IPS-20b (cell line): ENCODE results near the gene AGBL5.
A peak's percentile ranks its signal among the peaks of the same experiment; 100 is the strongest.

Experiments used
- H3K27ac ChIP-seq: one replicate; pipeline ENCODE4 v1.5.1; 2013; ENCODE audit warnings: low read length
- H3K27me3 ChIP-seq: 2 replicates; pipeline ENCODE4 v1.6.1; 2013; ENCODE audit warnings: mild to moderate bottlenecking, low read length, inconsistent platforms; ENCODE audit not compliant: insufficient read depth
- H3K36me3 ChIP-seq: 2 replicates; pipeline ENCODE4 v1.6.1; 2013; ENCODE audit warnings: low read depth, mild to moderate bottlenecking, inconsistent platforms, low read length, moderate library complexity; ENCODE audit not compliant: insufficient read depth
- H3K4me1 ChIP-seq: 2 replicates; pipeline ENCODE4 v1.6.1; 2013; ENCODE audit warnings: mild to moderate bottlenecking, control low read depth, inconsistent platforms, low read length, moderate library complexity; ENCODE audit not compliant: insufficient read depth
- H3K4me3 ChIP-seq: 2 replicates; pipeline ENCODE4 v1.5.1; 2013; ENCODE audit warnings: mild to moderate bottlenecking, low read length, inconsistent platforms
- H3K9ac ChIP-seq: 2 replicates; pipeline ENCODE4 v1.6.1; 2013; ENCODE audit warnings: low read depth, mild to moderate bottlenecking, inconsistent platforms, low read length, moderate library complexity
- H3K9me3 ChIP-seq: 2 replicates; pipeline ENCODE4 v1.6.1; 2013; ENCODE audit warnings: mild to moderate bottlenecking, low read depth, low read length, inconsistent platforms; ENCODE audit not compliant: insufficient read depth

AGBL5 gene

DNA sequence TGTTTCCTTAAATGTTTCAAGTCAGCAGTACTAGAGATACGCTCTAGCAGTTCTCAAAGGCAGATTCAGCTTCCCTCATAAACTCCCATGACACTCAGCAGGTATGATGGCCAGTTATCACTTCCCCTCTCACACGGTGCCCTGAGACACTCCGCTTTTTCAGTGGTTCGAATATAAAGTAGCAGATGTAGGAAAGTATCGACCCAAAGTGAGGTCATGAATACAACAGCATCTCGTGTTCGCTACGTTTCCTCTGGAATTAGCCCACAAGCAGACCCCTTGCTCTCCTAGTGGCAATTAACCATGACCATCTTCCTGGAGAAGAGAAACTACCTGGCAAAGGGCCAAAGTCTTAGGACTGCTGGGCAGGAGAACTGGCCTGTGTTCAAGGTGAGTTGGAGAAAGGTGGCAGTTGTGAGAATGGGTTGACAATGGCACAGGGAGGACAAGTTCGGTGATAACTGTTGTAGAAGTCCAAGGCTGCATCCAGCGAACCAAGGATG is 9.3 kb upstream of the AGBL5 start:
- Histone ChIP-seq H3K4me3 (no peak overlapping the region), H3K9me3 (no peaks in the 10 kb centered on the region), H3K27me3 (no peaks in the 10 kb centered on the region), H3K9ac (no peak overlapping the region), H3K27ac (no peak overlapping the region), H3K36me3 (peaks cover 61% of the 10 kb centered on the region), H3K4me1 (no peaks in the 10 kb centered on the region)

DNA sequence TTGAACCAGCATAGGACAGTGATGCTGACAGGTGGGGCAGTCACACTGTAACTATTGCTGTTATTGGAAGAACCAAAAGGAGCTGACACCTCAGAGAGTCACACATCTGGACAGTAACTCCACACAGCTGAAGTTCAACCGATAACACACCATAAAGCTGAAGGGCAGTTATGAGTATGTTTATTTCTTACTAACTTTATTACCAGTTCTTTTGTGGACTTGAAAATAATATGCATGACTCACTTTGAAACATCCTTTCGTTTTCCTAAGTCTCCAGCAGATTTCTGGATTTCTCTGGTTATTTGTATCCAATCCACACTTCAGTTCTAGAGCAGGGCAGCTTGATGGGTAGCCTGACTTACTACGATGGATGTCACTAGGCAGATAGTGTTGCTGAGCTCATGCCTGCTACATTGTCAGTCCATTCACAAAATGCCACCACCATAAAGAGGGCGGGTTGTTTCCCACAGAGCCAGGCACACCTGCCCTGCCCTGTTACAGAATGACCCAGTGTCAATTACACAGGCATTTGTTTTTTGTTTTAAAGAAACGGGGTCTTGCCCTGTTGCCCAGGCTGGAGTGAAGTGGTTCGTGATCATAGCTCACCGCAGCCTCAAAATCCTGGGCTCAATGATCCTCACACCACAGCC is 8.4 kb upstream of the AGBL5 start:
- Histone ChIP-seq H3K27me3 (no peaks in the 10 kb centered on the region), H3K36me3 (peaks cover 52% of the 10 kb centered on the region), H3K9me3 (no peaks in the 10 kb centered on the region), H3K4me1 (no peaks in the 10 kb centered on the region), H3K9ac (no peak overlapping the region), H3K27ac (no peak overlapping the region), H3K4me3 (no peak overlapping the region)

DNA sequence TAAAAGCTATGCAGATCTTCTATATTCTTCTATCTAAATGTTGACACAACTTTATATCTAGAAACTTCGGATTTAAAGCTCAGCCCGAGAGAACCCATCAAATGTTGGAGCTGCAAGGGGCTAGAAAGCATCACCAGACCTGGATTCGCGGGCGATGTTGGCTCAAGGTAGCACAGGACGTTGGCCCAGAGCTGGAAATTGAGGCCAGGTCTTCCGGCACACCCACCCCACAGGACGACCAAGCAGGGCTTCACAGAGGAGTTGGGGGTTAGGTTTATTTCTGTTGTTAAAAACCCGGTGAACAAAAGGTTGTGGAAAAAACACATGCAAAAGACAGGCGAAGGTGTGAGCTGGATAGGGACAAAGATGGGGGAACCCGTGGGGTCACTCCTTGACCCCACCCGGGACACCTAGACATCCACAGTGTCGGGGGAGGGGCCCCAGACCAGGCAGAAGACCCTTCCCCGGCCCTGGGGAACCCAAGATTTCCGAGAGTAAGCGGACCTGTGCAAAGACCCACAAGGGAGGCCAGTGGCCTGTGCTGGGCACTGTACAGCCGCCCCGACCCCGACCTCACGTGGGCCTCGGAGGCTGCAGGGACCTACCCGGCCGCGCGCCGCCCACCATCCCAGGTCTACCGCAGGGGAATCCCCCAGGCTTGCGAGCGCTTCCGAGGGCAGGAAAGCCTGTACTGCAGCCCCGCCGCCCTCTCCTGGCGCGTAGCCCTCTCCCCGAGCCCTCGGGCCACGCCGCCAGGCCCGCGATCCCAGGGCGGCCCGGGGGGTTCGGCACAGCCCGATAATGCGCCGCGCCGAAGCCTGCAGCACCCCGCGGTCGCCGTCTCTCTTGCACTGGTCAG is 1.8 kb upstream of the AGBL5 start:
- H3K27ac ChIP-seq: no peak overlapping the region

DNA sequence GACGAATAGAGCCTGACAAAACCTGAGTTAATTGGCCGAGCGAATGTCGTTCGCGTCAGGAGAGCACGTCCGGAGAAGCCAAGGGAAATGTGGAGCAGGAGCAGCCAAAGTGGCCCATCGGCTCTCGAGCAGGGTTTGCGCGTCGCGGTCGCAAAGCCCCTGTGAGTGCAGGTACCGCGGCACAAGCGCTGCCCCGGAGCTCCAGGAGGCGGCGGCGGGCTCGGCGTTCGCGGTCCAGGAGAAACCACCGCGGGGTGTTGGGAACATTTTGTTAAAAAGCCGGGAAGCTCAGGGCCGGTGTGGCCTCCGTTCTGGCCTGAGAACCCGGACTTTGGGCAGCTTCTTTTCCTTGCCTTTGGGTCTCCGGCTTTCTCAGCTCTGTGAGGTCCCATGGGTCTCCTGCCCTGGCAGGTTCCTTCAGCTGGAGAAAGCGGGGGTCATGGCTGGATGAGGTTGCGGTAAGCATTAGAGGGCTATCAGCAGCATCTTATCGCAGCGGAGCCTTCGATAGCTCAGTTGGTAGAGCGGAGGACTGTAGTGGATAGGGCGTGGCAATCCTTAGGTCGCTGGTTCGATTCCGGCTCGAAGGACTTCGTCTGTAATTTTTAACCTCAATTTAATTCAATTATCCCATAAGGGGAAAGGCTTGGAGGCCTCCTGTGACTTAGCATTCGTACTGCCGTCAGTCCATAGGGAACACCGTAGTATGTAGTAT is 1.0 kb upstream of the AGBL5 start:
- H3K9ac ChIP-seq: peak overlapping the region; percentile 80
- no peak overlapping the region for H3K27ac ChIP-seq
- peaks cover 21% of the 10 kb centered on the region for H3K36me3 ChIP-seq
- peak overlapping the region; percentile 73 for H3K4me3 ChIP-seq
- H3K4me1 ChIP-seq: no peaks in the 10 kb centered on the region
- no peaks in the 10 kb centered on the region for H3K27me3 ChIP-seq
- no peaks in the 10 kb centered on the region for H3K9me3 ChIP-seq

More for the DNA sequence above, 1.8 kb upstream of the AGBL5 start:
- no peaks in the 10 kb centered on the region for H3K27me3 ChIP-seq
- H3K4me3 ChIP-seq: peak overlapping the region; percentile 73
- peak overlapping the region; percentile 80 for H3K9ac ChIP-seq
- peaks cover 13% of the 10 kb centered on the region for H3K36me3 ChIP-seq
- no peaks in the 10 kb centered on the region for H3K4me1 ChIP-seq
- no peaks in the 10 kb centered on the region for H3K9me3 ChIP-seq

DNA sequence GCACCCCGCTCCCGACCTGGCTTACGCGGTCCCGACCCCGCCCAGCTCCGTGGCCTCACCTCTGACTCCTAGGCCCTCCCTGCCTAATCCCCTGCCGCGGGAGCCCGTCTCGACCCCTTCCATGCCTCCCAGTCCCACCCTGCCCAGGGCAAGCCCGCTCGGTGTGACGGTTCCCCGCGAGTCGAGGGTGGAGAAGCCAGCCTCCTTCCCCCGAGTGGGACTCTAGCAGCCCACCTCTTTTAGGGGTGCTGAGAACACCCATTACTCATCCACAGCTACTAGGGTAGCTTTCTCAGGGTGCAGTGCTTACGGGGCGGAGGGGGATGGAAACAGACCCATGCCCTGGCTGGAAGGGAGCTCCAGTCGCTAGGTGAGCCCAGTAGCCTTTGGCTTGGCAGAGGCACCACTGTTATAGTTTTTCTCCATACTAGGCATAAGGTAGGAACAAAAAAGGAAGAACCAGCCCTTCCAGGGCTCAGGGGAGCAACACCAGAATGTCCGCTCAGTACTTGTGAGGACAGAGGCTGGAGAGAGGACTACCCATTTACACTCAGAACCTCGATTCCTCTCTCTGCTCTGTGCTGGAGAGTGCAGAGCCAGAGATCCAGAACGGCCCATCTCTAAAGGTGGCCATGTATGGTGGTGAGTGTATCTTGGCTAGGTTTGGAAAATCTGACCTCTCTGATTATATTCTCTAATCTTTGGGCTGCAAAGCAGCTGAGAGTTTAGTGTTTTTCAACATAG is 606 bp downstream of the AGBL5 start:
- H3K9me3 ChIP-seq: no peaks in the 10 kb centered on the region
- H3K36me3 ChIP-seq: peaks cover 37% of the 10 kb centered on the region
- no peaks in the 10 kb centered on the region for H3K4me1 ChIP-seq
- peak overlapping the region; percentile 87 for H3K9ac ChIP-seq
- H3K27ac ChIP-seq: no peak overlapping the region
- H3K27me3 ChIP-seq: no peaks in the 10 kb centered on the region
- H3K4me3 ChIP-seq: peak overlapping the region; percentile 73

DNA sequence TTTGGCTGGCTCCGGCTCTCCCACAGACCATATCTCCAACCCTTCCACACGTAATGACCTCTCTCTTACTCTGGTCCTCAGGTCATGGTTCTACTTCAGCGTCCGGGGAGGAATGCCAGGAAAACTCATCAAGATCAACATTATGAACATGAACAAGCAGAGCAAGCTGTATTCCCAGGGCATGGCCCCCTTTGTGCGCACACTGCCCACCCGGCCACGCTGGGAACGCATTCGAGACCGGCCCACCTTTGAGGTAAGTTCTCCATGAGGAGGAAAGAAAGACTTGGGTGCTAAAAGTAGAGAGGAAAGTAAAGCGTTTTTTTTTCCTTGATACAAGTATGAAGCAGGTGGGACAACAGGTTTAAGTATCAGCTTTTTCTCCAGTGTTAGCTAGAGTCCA is 1.9 kb downstream of the AGBL5 start:
- Histone ChIP-seq H3K4me3 (no peak overlapping the region), H3K36me3 (peaks cover 48% of the 10 kb centered on the region), H3K4me1 (no peaks in the 10 kb centered on the region), H3K9ac (no peak overlapping the region), H3K27me3 (no peaks in the 10 kb centered on the region), H3K9me3 (no peaks in the 10 kb centered on the region), H3K27ac (no peak overlapping the region)

DNA sequence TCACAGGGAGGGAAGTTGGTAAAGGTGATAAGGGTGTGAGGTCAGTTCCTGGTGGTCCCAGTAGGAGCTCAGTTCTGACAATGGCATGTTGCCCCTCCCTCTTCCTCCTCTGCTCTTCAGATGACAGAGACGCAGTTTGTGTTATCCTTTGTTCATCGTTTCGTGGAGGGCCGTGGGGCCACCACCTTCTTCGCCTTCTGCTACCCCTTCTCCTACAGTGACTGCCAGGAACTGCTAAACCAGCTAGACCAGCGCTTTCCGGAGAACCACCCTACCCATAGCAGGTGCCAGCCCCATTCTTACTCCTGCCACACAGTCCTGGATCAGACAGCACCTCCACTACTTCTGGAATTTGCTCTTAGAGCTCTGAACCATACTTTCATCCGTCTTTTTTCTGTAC is 2.3 kb downstream of the AGBL5 start:
- no peaks in the 10 kb centered on the region for H3K4me1 ChIP-seq
- H3K27ac ChIP-seq: no peak overlapping the region
- no peaks in the 10 kb centered on the region for H3K9me3 ChIP-seq
- H3K27me3 ChIP-seq: no peaks in the 10 kb centered on the region
- H3K36me3 ChIP-seq: peaks cover 53% of the 10 kb centered on the region
- no peak overlapping the region for H3K9ac ChIP-seq
- H3K4me3 ChIP-seq: no peak overlapping the region

DNA sequence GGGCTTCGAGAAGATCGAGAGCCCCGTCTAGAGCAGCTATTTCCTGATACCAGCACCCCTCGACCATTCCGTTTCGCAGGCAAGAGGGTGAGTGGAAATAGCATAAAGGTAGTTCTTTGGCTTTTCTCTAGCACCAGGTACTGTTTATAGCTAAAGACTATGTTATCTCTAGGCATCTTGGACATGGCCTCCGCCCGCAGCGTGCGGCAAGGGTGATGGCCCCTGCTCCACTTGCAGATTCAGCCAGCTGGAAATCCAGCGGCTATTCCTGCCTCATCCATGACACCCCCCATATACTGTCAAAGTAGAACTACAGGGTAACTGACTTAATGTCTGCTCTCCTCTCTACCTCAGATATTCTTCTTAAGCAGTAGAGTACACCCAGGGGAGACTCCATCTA is 3.3 kb downstream of the AGBL5 start:
- Histone ChIP-seq H3K9ac (no peak overlapping the region), H3K27me3 (no peaks in the 10 kb centered on the region), H3K9me3 (no peaks in the 10 kb centered on the region), H3K36me3 (peaks cover 62% of the 10 kb centered on the region), H3K4me3 (no peak overlapping the region), H3K27ac (no peak overlapping the region), H3K4me1 (no peaks in the 10 kb centered on the region)

DNA sequence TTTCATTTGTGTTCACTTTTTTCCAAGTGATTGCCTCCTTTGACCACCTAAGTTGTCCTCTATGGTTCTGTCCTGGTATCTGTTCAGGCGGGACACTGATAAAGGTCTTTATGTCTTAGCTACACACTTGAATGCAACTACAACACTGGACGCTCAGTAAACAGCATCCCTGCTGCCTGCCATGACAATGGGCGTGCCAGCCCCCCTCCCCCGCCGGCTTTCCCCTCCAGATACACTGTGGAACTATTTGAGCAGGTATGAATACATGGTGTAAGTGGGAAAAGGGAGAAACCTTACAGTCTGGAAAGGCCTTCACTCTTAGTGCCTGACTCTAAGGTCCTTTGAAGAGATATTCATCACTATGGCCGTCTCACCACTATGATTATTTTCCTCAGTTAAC is 5.7 kb downstream of the AGBL5 start:
- peaks cover 70% of the 10 kb centered on the region for H3K36me3 ChIP-seq
- no peak overlapping the region for H3K27ac ChIP-seq
- H3K27me3 ChIP-seq: no peaks in the 10 kb centered on the region
- no peak overlapping the region for H3K9ac ChIP-seq
- H3K4me3 ChIP-seq: no peak overlapping the region
- H3K9me3 ChIP-seq: no peaks in the 10 kb centered on the region
- no peaks in the 10 kb centered on the region for H3K4me1 ChIP-seq

DNA sequence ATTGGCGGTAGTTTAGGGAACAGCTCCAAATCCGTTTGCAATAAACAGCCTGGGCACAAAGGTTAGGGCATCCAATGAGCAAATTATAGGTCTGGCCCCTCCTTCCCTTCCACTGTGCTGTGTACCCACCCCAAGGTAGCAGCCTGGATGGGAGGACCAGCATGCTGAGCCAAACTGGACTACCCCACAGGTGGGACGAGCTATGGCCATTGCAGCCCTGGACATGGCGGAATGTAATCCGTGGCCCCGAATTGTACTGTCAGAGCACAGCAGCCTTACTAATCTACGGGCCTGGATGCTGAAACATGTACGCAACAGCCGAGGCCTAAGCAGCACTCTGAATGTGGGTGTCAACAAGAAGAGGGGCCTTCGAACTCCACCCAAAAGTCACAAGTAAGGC is 6.7 kb downstream of the AGBL5 start:
- H3K4me3 ChIP-seq: no peak overlapping the region
- no peak overlapping the region for H3K9ac ChIP-seq
- no peaks in the 10 kb centered on the region for H3K27me3 ChIP-seq
- H3K4me1 ChIP-seq: no peaks in the 10 kb centered on the region
- H3K27ac ChIP-seq: no peak overlapping the region
- H3K9me3 ChIP-seq: no peaks in the 10 kb centered on the region
- peaks cover 78% of the 10 kb centered on the region for H3K36me3 ChIP-seq

DNA sequence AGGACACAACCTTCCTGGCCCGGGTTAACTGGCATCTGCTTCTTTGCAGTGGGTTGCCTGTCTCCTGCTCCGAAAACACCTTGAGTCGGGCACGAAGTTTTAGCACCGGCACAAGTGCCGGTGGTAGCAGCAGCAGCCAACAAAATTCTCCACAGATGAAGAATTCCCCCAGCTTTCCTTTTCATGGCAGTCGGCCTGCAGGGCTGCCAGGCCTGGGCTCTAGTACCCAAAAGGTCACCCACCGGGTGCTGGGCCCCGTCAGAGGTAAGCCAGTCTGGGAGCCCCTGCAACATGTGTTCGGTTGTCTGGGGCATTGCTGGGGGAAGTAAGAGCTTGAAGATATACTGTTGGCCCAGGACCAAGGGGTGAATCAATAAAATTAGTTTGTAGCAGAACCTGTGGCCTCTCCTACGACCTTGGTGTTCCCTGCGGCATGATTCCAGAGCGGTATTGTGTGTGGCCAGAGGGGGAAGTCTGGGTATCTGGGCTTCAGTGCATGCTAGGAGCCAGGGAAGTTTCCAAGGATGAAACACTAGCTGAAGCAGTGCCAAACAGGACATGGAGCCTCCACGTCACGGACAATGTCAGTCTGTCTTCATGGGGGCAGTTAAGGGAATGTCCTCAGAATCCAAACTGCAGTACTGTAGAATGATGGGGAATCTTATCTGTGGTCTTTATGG is 7.8 kb downstream of the AGBL5 start:
- Histone ChIP-seq H3K9me3 (no peaks in the 10 kb centered on the region), H3K4me1 (no peaks in the 10 kb centered on the region), H3K4me3 (no peak overlapping the region), H3K36me3 (peaks cover 69% of the 10 kb centered on the region), H3K27ac (no peak overlapping the region), H3K27me3 (no peaks in the 10 kb centered on the region), H3K9ac (no peak overlapping the region)
